NT2/D1 (cell line): ENCODE data around the gene BCL2L12.

Experiments used
- SUZ12 ChIP-seq: IDR thresholded peaks from 2 replicates; pipeline ENCODE4 v1.6.1; 2011; ENCODE audit not compliant: insufficient read length, insufficient read depth; ENCODE audit errors: extremely low read depth
- YY1 ChIP-seq: IDR thresholded peaks from 2 replicates; pipeline ENCODE4 v1.6.1; 2011; ENCODE audit not compliant: insufficient read length, insufficient read depth
- ZNF274 ChIP-seq: IDR thresholded peaks from 2 replicates; pipeline ENCODE4 v1.6.1; 2011; ENCODE audit warnings: mild to moderate bottlenecking, low read depth, low read length

DNA sequence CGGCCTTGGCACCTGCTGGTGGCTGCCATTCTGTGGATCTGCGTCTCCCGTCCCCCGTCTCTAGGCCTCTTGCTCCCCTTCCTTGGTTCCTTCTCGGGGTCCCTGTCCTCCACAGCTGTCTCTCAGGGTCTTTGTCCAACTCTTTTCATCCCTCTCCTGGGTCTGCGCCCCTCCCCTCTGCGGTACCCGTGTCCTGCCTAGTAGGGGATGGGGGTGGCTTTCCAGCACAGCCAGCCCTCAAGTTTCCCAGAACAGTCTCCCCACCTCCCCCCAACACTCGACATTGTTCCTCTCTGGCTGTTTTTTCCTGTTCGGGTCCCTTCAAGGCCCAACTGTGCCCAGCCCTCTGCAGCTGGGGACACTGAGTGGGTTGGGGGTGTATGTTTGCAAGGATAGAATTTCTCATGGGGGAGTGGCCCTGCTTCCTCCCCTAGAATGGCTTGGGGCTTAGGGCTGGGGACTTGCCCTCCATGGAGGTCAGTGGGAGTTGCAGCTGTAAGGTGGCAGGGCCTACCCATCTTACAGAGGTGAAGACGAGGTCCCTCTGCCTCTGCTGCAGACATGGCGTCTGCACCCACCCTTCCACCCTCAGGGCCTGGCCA, 22.9 kb downstream of the BCL2L12 start:
- TF ChIP-seq ZNF274 (no peak), YY1 (no peak), SUZ12 (no peak)
